IMR-90 (cell line): Measurements from ENCODE around the gene C12orf57. TPM values are rescaled to one million over a fixed set of nuclear protein-coding genes. Genes with fewer than 3 reads are reported as not detected.

ENCODE experiments used
- ATAC-seq: fragments of 200-7000 bp; cut with Tn5 transposase; 2 replicates; pipeline ENCODE4 v1.9.1; 2020; ENCODE audit warnings: low read depth, mild to moderate bottlenecking, moderate library complexity
- BruUV-seq: library from RNA; stranded (reverse); fragments of 400-500 nt; replicated peaks from 2 replicates; lab custom pipeline; 2021; lab: Mats Ljungman, UMichigan
- CTCF ChIA-PET: fragments of 300-600 bp; formaldehyde crosslinking; extraction: SDS; loops from one replicate; lab custom pipeline; 2021; ENCODE audit warnings: antibody characterized with exemption; lab: Yijun Ruan, JAX
- POLR2A ChIA-PET: fragments of 300-600 bp; sonication (Branson Sonifier 250); formaldehyde crosslinking; loops from one replicate; lab custom pipeline; 2022; ENCODE audit warnings: antibody characterized with exemption; ENCODE audit not compliant: unreplicated experiment; lab: Charles Lee
- DNase-seq: peaks from one replicate; pipeline ENCODE4 v3.0.0; 2013
- H2AFZ ChIP-seq: replicated peaks from 2 replicates; pipeline ENCODE3; 2013; ENCODE audit warnings: low read length, mild to moderate bottlenecking; ENCODE audit not compliant: poor library complexity
- H2AK5ac ChIP-seq: 2 replicates; pipeline ENCODE4 v1.6.1; 2013; ENCODE audit warnings: low read depth, low read length, inconsistent platforms
- H2AK9ac ChIP-seq: replicated peaks from 2 replicates; pipeline ENCODE3; 2013; ENCODE audit warnings: mild to moderate bottlenecking, low read depth, low read length, moderate library complexity; ENCODE audit not compliant: poor library complexity
- H2BK120ac ChIP-seq: 2 replicates; pipeline ENCODE4 v1.6.1; 2013; ENCODE audit warnings: low read depth, low read length, inconsistent platforms
- H2BK15ac ChIP-seq: 3 replicates; pipeline ENCODE4 v1.6.1; 2013; ENCODE audit warnings: low read depth, low read length, inconsistent platforms
- H2BK20ac ChIP-seq: 2 replicates; pipeline ENCODE4 v1.6.1; 2013; ENCODE audit warnings: low read depth, mild to moderate bottlenecking, inconsistent platforms, low read length, moderate library complexity
- H2BK5ac ChIP-seq: 2 replicates; pipeline ENCODE4 v1.6.1; 2013; ENCODE audit warnings: mild to moderate bottlenecking, low read depth, low read length, inconsistent platforms; ENCODE audit not compliant: poor library complexity, severe bottlenecking
- H3K14ac ChIP-seq: replicated peaks from 2 replicates; pipeline ENCODE4 v1.6.1; 2013; ENCODE audit warnings: low read depth, low read length, inconsistent platforms
- H3K18ac ChIP-seq: 2 replicates; pipeline ENCODE4 v1.6.1; 2013; ENCODE audit warnings: low read depth, low read length, control low read depth
- H3K23ac ChIP-seq: 2 replicates; pipeline ENCODE4 v1.6.1; 2013; ENCODE audit warnings: low read depth, low read length, inconsistent platforms
- H3K27ac ChIP-seq: 2 replicates; pipeline ENCODE4 v1.5.1; 2013; ENCODE audit warnings: mild to moderate bottlenecking, control low read depth, low read length; ENCODE audit not compliant: insufficient read depth
- H3K27me3 ChIP-seq: 2 replicates; pipeline ENCODE4 v1.6.1; 2013; ENCODE audit warnings: low read length; ENCODE audit not compliant: control insufficient read depth, insufficient read depth
- H3K36me3 ChIP-seq: 2 replicates; pipeline ENCODE4 v1.6.1; 2013; ENCODE audit warnings: low read length, mixed read lengths; ENCODE audit not compliant: control insufficient read depth, insufficient read depth
- H3K4ac ChIP-seq: 2 replicates; pipeline ENCODE4 v1.6.1; 2013; ENCODE audit warnings: low read depth, low read length, inconsistent platforms
- H3K4me1 ChIP-seq: 2 replicates; pipeline ENCODE4 v1.6.1; 2013; ENCODE audit warnings: low read length, mixed read lengths; ENCODE audit not compliant: control insufficient read depth, insufficient read depth
- H3K4me2 ChIP-seq: 2 replicates; pipeline ENCODE4 v1.6.1; 2013; ENCODE audit warnings: low read depth, mild to moderate bottlenecking, control low read depth, low read length, moderate library complexity
- H3K4me3 ChIP-seq: 2 replicates; pipeline ENCODE4 v1.5.1; 2013; ENCODE audit warnings: low read depth, mild to moderate bottlenecking, control low read depth, low read length, moderate library complexity; ENCODE audit not compliant: insufficient read depth
- H3K56ac ChIP-seq: 2 replicates; pipeline ENCODE4 v1.6.1; 2013; ENCODE audit warnings: low read length, inconsistent platforms; ENCODE audit not compliant: insufficient read depth; ENCODE audit errors: extremely low read depth
- H3K79me1 ChIP-seq, 2 experiments: 2 replicates each; pipeline ENCODE4 v1.6.1; 2013; ENCODE audit warnings: low read length in 2 of 2, inconsistent platforms in 1 of 2, low read depth in 1 of 2
- H3K9ac ChIP-seq: 2 replicates; pipeline ENCODE4 v1.6.1; 2013; ENCODE audit warnings: low read depth, low read length, control low read depth
- H3K9me1 ChIP-seq: 2 replicates; pipeline ENCODE4 v1.6.1; 2013; ENCODE audit warnings: low read length, inconsistent platforms; ENCODE audit not compliant: insufficient read depth
- H3K9me3 ChIP-seq: 2 replicates; pipeline ENCODE4 v1.6.1; 2013; ENCODE audit warnings: low read length; ENCODE audit not compliant: control insufficient read depth, insufficient read depth
- H4K20me1 ChIP-seq: 2 replicates; pipeline ENCODE4 v1.6.1; 2013; ENCODE audit warnings: low read length, inconsistent platforms; ENCODE audit not compliant: insufficient read depth
- H4K5ac ChIP-seq: 2 replicates; pipeline ENCODE4 v1.6.1; 2013; ENCODE audit warnings: mild to moderate bottlenecking, low read depth, low read length, control low read depth
- H4K8ac ChIP-seq, 2 experiments: 2 replicates each; pipeline ENCODE4 v1.6.1; 2013; ENCODE audit warnings: low read depth in 2 of 2, low read length in 2 of 2, control low read depth in 1 of 2, inconsistent platforms in 1 of 2
- H4K91ac ChIP-seq: 2 replicates; pipeline ENCODE4 v1.6.1; 2013; ENCODE audit warnings: low read depth, low read length, inconsistent platforms; ENCODE audit not compliant: insufficient read depth
- BHLHE40 ChIP-seq: fragments of 150-350 bp; IDR thresholded peaks from 2 replicates; pipeline ENCODE4 v1.6.1; 2016; ENCODE audit warnings: mild to moderate bottlenecking, low read depth, low read length
- MAFK ChIP-seq: IDR thresholded peaks from 2 replicates; pipeline ENCODE4 v1.6.1; 2012; ENCODE audit warnings: low read depth, low read length, improper control_type of control experiment
- NFE2L2 ChIP-seq: fragments of 150-350 bp; IDR thresholded peaks from 2 replicates; pipeline ENCODE4 v1.6.1; 2016; ENCODE audit warnings: low read depth, mild to moderate bottlenecking, low read length
- RCOR1 ChIP-seq: IDR thresholded peaks from 2 replicates; pipeline ENCODE4 v1.6.1; 2012; ENCODE audit warnings: mild to moderate bottlenecking, low read length, improper control_type of control experiment; ENCODE audit not compliant: insufficient replicate concordance
- SMC3 ChIP-seq: fragments of 150-350 bp; IDR thresholded peaks from 2 replicates; pipeline ENCODE4 v1.6.1; 2016; ENCODE audit warnings: low read depth, mild to moderate bottlenecking, antibody characterized with exemption, low read length, moderate library complexity
- USF2 ChIP-seq: fragments of 150-350 bp; IDR thresholded peaks from 2 replicates; pipeline ENCODE4 v1.6.1; 2017; ENCODE audit warnings: mild to moderate bottlenecking, antibody characterized with exemption, low read length, low read depth
- WGBS, 2 experiments: methylation state at CpG; one replicate each; pipeline versions ENCODE4 v1.1.5 to v1.1.7; 2013; ENCODE audit warnings: missing lambda C conversion rate in 2 of 2; ENCODE audit not compliant: insufficient read length in 1 of 2; ENCODE audit errors: extremely low coverage in 2 of 2; 5-methylcytosine and 5-hydroxymethylcytosine counted together
- dilution Hi-C: fragments of 300-500 bp; cut with HindIII; formaldehyde crosslinking; loops from one replicate; pipeline ENCODE4 v1.14.3; 2018; ENCODE audit warnings: low sequenced_read_pairs; ENCODE audit not compliant: unreplicated experiment
- in situ Hi-C: fragments of 300-500 bp; cut with MboI; formaldehyde crosslinking; loops from 3 replicates; pipeline ENCODE4 v1.14.3; 2019; ENCODE audit warnings: low sequenced_read_pairs, inconsistent platforms, mixed read lengths
- intact Hi-C: fragments of 100-400 bp; cut with micrococcal nuclease; formaldehyde crosslinking; loops from 2 replicates; pipeline ENCODE4 v1.10.0; 2022
- polyA plus RNA-seq, 3 experiments: library from polyadenylated mRNA; depleted of rRNA; stranded (reverse); fragments of >200 nt; gene quantifications; 2 replicates each; pipeline ENCODE4 v1.2.3, GENCODE V29; 2012; ENCODE audit warnings: low replicate concordance in 1 of 3
- total RNA-seq: library from RNA; depleted of rRNA; stranded (reverse); fragments of >200 nt; gene quantifications from 2 replicates; pipeline ENCODE4 v1.2.3, GENCODE V29; 2012
- TF ChIP-seq, protein P1 (sequence below): fragments of 150-350 bp; IDR thresholded peaks from 2 replicates; pipeline ENCODE4 v1.6.1; 2016; ENCODE audit warnings: low read depth, mild to moderate bottlenecking, low read length, moderate library complexity, borderline replicate concordance

C12orf57 gene
- total and polyA plus RNA-seq, 2 of the 4 experiments (the other 2 are of a cell fraction), result 238 to 530 TPM

GRCh38 chr12:6929466-6930452 is 14.1 kb upstream of the C12orf57 start (continued):
- TF ChIP-seq SMC3 (no peak), NFE2L2 (no peak)

DNA sequence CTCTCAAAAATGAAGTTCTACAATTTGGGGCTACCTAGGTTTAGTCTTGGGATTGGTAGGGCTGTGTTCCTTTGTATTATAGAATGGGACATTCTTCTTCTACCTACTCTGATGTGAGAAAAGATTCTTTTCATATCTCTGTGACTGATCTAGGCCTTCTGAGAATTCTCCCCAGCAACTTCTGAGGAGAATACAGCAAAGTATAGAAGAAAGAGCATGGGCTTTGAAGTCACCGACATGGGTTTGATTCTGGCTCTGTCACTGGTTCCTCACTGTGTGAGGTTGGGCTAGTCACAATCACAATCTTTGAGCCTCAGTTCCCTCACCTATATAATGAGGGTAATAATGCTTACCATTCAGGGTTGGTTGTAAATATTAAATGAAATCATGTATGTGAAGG is 11.1 kb upstream of the C12orf57 start:
- no peak for DNase-seq
- in situ Hi-C loops, result no loop called here
- H4K5ac ChIP-seq, result no peak overlapping the region
- H3K9me3 ChIP-seq, result no peaks in the 10 kb centered on the region
- dilution Hi-C loops, result no loop called here
- H3K14ac ChIP-seq, result no peak overlapping the region
- no peak overlapping the region for H3K4me3 ChIP-seq
- ChIA-PET POLR2A (no interaction called here), CTCF (no interaction called here)
- TF ChIP-seq BHLHE40 (no peak), SMC3 (no peak), MAFK (no peak), RCOR1 (no peak), USF2 (no peak)
- TF ChIP-seq, protein P1, sequence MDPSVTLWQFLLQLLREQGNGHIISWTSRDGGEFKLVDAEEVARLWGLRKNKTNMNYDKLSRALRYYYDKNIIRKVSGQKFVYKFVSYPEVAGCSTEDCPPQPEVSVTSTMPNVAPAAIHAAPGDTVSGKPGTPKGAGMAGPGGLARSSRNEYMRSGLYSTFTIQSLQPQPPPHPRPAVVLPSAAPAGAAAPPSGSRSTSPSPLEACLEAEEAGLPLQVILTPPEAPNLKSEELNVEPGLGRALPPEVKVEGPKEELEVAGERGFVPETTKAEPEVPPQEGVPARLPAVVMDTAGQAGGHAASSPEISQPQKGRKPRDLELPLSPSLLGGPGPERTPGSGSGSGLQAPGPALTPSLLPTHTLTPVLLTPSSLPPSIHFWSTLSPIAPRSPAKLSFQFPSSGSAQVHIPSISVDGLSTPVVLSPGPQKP, result no peak
- intact Hi-C loops, result no loop called here
- H3K79me1 ChIP-seq, result peaks cover 4 to 59% of the 10 kb centered on the region in 2 experiments; a peak in 3 of 4 replicates
- H2BK15ac ChIP-seq, result no peak overlapping the region
- H3K4ac ChIP-seq, result no peak overlapping the region
- H2BK120ac ChIP-seq, result no peak overlapping the region
- no CpG with 5 or more reads among the region's 1 CpG for WGBS, 2 experiments
- H2AK9ac ChIP-seq, result no peak overlapping the region
- H3K4me2 ChIP-seq, result no peak overlapping the region
- BruUV-seq, result no TSS peak
- H3K4me1 ChIP-seq, result peaks cover 14% of the 10 kb centered on the region
- H2BK20ac ChIP-seq, result no peak overlapping the region
- peaks cover 39% of the 10 kb centered on the region for H3K36me3 ChIP-seq
- no peak overlapping the region for H3K27ac ChIP-seq
- no peak overlapping the region for H2AFZ ChIP-seq
- no peak overlapping the region for H3K9ac ChIP-seq
- H3K18ac ChIP-seq, result no peak overlapping the region
- no peak overlapping the region for H2AK5ac ChIP-seq
- no peak overlapping the region for H4K91ac ChIP-seq
- H3K23ac ChIP-seq, result peak overlapping the region; percentile 48; the same call in 1 of the 2 replicates
- no peak overlapping the region for H2BK5ac ChIP-seq
- no peak overlapping the region for H4K8ac ChIP-seq
- no peaks in the 10 kb centered on the region for H3K27me3 ChIP-seq
- H4K20me1 ChIP-seq, result peaks cover 62% of the 10 kb centered on the region
- H3K56ac ChIP-seq, result no peak overlapping the region
- peaks cover 9% of the 10 kb centered on the region for H3K9me1 ChIP-seq
- no peak for ATAC-seq
